ENCODE measurements around the gene RYR3.

RYR3 gene

DNA sequence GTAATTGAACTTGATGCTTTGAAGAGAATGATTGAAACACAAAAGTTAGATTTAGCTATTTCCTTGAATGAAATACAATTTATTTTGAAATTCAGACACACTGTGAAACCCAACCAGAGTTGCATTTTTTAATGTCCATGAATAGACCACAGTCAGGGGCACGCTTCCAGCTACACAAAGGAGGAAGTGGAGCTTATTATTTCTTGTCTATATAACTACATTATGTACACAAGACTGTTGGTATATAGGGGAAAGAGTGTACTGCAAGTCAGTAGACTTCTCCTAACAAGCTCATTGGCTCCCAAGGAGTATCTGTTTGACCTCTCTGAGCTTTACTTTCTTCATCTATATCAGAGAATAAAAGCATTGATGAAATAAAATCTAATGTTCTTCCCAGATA is 326.2 kb downstream of the RYR3 start:
- H3K27me3 Mint-ChIP-seq = peaks cover 39% of the 10 kb centered on the region
- no peaks in the 10 kb centered on the region for H3K36me3 Mint-ChIP-seq (ENCODE audit: insufficient read depth)
- ATAC-seq (replicated peaks; ENCODE audit: extremely low read depth, poor library complexity, severe bottlenecking) (no peak), DNase-seq (ENCODE audit: low spot score in 2 of 2) (no peak)
- H3K9me3 Mint-ChIP-seq = no peaks in the 10 kb centered on the region
- H3K4me1 Mint-ChIP-seq = no peaks in the 10 kb centered on the region
- no peak overlapping the region for H3K4me3 Mint-ChIP-seq
- H3K27ac Mint-ChIP-seq (ENCODE audit: low read depth) = no peak overlapping the region

DNA sequence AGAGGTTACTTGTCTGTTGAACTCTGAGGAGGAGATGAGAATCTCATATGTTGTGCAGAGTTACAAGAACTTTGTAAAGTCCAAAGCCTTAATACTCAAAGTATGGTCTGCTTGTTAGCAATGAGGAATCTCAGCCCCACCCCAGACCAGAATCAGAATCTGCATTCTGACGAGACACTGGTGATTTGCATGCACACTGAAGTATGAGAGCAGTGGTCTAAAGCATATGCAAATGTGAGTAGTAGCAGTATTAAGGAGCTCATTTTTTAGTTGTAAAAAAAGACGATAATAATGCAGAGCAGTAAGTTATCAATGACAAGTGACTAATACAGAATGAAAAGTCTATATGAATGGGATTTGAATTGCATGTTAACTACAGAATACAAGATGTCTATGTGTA is 327.7 kb downstream of the RYR3 start:
- Mint-ChIP-seq H3K4me3 (no peak overlapping the region), H3K4me1 (no peaks in the 10 kb centered on the region), H3K36me3 (ENCODE audit: insufficient read depth) (no peaks in the 10 kb centered on the region), H3K9me3 (no peaks in the 10 kb centered on the region), H3K27me3 (peaks cover 48% of the 10 kb centered on the region), H3K27ac (ENCODE audit: low read depth) (no peak overlapping the region)
- ATAC-seq (replicated peaks; ENCODE audit: extremely low read depth, poor library complexity, severe bottlenecking) = no peak
- DNase-seq (ENCODE audit: low spot score in 2 of 2) = no peak

DNA sequence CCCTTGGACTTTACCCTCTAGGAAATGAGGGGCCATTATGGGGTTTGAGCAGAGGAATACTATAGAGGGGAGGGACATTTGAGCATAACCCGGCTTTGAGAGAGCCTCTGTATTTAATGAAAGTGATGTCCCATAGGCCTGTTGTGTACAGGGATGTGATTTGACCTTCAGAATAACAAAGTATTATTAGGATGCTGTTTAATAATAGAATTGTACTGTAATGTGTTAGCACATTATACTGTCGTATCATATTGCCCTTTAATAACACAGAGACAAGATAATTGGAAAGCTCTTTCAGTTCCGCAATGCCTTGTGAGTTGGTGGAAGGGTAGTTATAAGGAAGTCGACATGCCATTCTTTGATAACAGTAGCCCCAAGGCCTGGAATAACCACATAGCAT is 328.3 kb downstream of the RYR3 start:
- no peak overlapping the region for H3K27ac Mint-ChIP-seq (ENCODE audit: low read depth)

DNA sequence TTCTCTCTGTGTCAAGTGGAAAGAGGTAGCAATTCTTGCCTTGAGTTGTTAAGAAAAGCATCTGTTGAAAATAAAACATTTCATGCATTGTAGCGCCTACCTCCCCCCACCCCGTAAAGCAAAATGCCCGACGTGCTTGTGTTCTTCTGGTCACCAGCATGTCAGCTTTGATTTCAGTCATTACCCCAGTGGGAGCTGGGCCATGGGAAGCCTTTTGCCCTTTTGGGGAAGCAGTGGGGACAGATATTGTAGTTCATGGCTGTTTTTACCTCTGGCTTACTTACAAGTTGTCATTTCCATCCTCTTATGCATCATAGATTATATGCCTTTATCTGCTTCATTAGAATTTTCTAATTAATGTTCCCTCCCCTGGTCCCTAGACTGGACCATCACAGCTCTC is 328.7 kb downstream of the RYR3 start:
- no peaks in the 10 kb centered on the region for H3K36me3 Mint-ChIP-seq (ENCODE audit: insufficient read depth)
- no peak for ATAC-seq (replicated peaks; ENCODE audit: extremely low read depth, poor library complexity, severe bottlenecking)
- no peaks in the 10 kb centered on the region for H3K9me3 Mint-ChIP-seq
- peaks cover 52% of the 10 kb centered on the region for H3K27me3 Mint-ChIP-seq
- H3K27ac Mint-ChIP-seq (ENCODE audit: low read depth) = no peak overlapping the region
- no peaks in the 10 kb centered on the region for H3K4me1 Mint-ChIP-seq
- no peak for DNase-seq (ENCODE audit: low spot score in 2 of 2)
- no peak overlapping the region for H3K4me3 Mint-ChIP-seq

More for the DNA sequence above, 328.3 kb downstream of the RYR3 start:
- H3K9me3 Mint-ChIP-seq = no peaks in the 10 kb centered on the region
- H3K4me3 Mint-ChIP-seq = no peak overlapping the region
- H3K4me1 Mint-ChIP-seq = no peaks in the 10 kb centered on the region
- no peaks in the 10 kb centered on the region for H3K36me3 Mint-ChIP-seq (ENCODE audit: insufficient read depth)
- DNase-seq (ENCODE audit: low spot score in 2 of 2) (no peak), ATAC-seq (replicated peaks; ENCODE audit: extremely low read depth, poor library complexity, severe bottlenecking) (no peak)
- H3K27me3 Mint-ChIP-seq = peaks cover 52% of the 10 kb centered on the region

DNA sequence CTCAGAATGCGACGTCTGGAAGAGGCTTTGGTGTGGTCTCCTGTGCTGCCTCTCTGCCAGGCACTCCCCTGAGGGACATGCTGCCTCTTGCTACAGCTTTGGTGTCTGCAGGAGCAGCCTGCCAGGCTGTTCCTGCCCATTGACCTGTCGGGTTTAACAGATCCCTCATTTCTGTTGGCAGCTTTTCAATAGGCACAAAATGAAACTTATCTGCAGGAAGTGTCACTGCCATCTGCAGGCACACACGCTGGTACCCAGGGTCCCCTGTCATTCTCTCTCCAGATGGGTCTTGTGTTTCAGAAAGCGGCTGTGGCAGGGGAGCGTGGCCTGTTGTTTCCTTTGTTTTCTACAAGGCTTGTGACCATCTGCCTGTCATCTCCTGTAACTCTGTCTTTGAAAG is 329.2 kb downstream of the RYR3 start:
- DNase-seq (ENCODE audit: low spot score in 2 of 2) = no peak
- H3K4me3 Mint-ChIP-seq = no peak overlapping the region

DNA sequence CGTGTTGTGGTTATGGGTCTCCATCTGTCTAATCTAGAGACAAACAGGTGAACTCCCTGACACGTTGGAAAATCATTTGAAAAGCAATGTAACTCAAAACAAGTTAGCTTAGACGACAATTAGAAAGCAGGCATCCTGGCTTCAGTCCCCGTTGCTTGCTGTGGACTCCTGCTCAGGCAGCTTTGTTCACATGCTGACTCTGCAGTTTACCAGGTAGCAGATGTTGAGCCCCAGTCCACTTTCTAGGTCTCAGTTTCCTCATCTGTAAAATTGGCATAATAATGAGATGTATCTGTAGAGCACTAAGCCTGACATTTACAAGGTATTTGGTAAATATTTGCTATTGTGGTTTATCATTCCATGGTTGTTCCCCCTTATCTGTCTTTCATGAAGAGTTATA is 330.3 kb downstream of the RYR3 start:
- H3K4me3 Mint-ChIP-seq = no peak overlapping the region
- H3K27ac Mint-ChIP-seq (ENCODE audit: low read depth) = no peak overlapping the region
- H3K27me3 Mint-ChIP-seq = peaks cover 49% of the 10 kb centered on the region
- ATAC-seq (replicated peaks; ENCODE audit: extremely low read depth, poor library complexity, severe bottlenecking) (no peak), DNase-seq (ENCODE audit: low spot score in 2 of 2) (no peak)
- no peaks in the 10 kb centered on the region for H3K9me3 Mint-ChIP-seq
- no peaks in the 10 kb centered on the region for H3K36me3 Mint-ChIP-seq (ENCODE audit: insufficient read depth)
- H3K4me1 Mint-ChIP-seq = no peaks in the 10 kb centered on the region

More for the DNA sequence above, 329.2 kb downstream of the RYR3 start:
- H3K27me3 Mint-ChIP-seq = peaks cover 52% of the 10 kb centered on the region
- no peak for ATAC-seq (replicated peaks; ENCODE audit: extremely low read depth, poor library complexity, severe bottlenecking)
- H3K27ac Mint-ChIP-seq (ENCODE audit: low read depth) = no peak overlapping the region
- H3K4me1 Mint-ChIP-seq = no peaks in the 10 kb centered on the region
- H3K9me3 Mint-ChIP-seq = no peaks in the 10 kb centered on the region
- no peaks in the 10 kb centered on the region for H3K36me3 Mint-ChIP-seq (ENCODE audit: insufficient read depth)

DNA sequence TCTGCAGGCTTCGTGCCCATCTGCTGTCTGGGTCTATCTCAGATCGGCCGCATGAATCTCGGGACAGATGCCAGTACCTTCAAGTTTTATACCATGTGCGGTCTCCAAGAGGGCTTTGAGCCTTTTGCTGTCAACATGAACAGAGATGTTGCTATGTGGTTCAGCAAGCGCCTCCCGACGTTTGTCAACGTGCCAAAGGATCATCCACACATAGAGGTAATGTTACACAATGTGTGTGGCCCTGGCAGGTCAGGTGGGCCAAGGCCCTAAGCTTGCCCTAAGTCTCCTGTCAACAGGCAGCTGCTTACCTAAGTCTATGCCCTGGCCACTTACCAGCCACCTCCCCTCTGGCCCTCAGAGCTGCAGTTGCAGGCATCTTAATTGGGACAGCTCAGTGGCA is 333.5 kb downstream of the RYR3 start:
- Mint-ChIP-seq H3K27me3 (peaks cover 69% of the 10 kb centered on the region), H3K27ac (ENCODE audit: low read depth) (no peak overlapping the region), H3K9me3 (no peaks in the 10 kb centered on the region), H3K36me3 (ENCODE audit: insufficient read depth) (no peaks in the 10 kb centered on the region), H3K4me3 (no peak overlapping the region), H3K4me1 (no peaks in the 10 kb centered on the region)
- ATAC-seq (replicated peaks; ENCODE audit: extremely low read depth, poor library complexity, severe bottlenecking) (no peak), DNase-seq (ENCODE audit: low spot score in 2 of 2) (no peak)

DNA sequence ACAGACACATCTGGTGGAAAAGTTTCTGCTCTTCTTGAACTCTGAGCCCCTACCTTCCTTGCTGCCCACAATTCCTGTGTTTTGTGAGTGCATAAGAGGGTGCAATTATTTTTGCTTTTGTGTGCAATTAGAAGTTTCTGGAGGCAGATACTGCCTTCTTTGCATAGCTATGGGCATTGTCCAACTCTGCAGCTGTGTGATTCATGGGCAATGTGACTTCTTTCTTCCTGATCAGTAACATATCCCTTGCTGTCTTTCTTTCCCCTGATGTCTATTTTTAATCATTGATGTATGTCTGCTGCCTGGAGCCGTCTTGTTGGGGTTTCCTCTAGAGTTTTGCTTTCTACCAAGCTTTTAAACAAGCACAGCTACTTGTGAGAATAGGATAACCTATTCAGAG is 336.0 kb downstream of the RYR3 start:
- no peak for DNase-seq (ENCODE audit: low spot score in 2 of 2)
- no peaks in the 10 kb centered on the region for H3K9me3 Mint-ChIP-seq
- no peak overlapping the region for H3K4me3 Mint-ChIP-seq
- H3K27ac Mint-ChIP-seq (ENCODE audit: low read depth) = no peak overlapping the region
- H3K36me3 Mint-ChIP-seq (ENCODE audit: insufficient read depth) = no peaks in the 10 kb centered on the region
- H3K4me1 Mint-ChIP-seq = no peaks in the 10 kb centered on the region
- peaks cover 54% of the 10 kb centered on the region for H3K27me3 Mint-ChIP-seq
- no peak for ATAC-seq (replicated peaks; ENCODE audit: extremely low read depth, poor library complexity, severe bottlenecking)

DNA sequence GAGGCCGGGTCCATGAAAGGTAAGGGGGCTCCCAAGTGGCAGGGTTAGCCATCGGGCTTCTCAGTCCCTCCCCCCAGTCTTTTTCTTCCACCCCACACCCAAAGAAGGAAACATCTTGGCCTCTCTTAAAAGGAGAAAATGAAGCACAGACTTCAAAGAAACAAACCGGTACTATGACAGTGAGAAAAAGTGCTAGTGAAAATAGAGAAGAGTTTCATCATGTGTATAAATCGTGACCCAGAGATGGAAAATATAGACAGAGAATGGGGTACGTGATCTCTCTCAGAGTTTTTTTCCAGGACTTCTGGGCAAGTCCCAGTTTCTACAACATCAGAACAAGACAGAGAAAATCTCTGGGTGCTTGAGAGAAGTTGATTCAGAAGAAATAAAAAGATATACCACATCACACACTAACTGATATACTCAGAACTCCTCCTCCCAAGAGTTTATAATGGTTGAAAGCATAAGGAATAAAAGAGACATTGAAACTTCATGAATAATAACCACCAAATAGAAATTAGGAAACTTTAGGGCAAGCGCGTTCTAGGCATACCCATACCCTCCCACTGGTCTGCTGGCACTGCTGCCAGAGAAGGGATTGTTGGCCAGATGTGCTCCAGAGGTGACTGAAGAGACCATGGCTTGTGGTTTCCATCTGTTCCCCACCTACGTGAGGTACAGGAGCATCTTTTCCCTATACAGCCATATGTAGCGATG is 338.6 kb downstream of the RYR3 start:
- H3K4me3 Mint-ChIP-seq = no peak overlapping the region
- no peak overlapping the region for H3K27ac Mint-ChIP-seq (ENCODE audit: low read depth)
- no peaks in the 10 kb centered on the region for H3K9me3 Mint-ChIP-seq
- peaks cover 33% of the 10 kb centered on the region for H3K27me3 Mint-ChIP-seq
- no peak for ATAC-seq (replicated peaks; ENCODE audit: extremely low read depth, poor library complexity, severe bottlenecking)
- DNase-seq (ENCODE audit: low spot score in 2 of 2) = no peak
- H3K4me1 Mint-ChIP-seq = no peaks in the 10 kb centered on the region
- no peaks in the 10 kb centered on the region for H3K36me3 Mint-ChIP-seq (ENCODE audit: insufficient read depth)

DNA sequence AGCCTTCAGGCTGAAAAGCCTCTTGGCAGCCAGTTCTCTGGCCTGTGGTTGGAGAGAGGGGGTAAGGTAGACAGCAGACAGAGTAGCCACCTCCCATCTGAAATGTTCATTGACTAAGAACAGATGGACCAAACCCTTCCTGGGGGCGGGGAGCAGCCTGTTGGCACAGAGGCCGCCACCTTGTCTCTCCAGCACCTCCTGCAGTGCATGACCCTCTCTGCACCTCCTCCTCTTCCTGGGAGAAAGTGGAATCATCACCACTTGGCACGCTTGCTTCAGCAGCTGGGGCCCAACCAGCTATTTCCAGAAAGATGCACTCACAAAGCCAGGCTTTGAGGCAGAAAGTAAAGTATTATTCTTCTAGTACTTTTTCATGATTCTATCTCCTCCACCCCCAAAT is 344.1 kb downstream of the RYR3 start:
- Mint-ChIP-seq H3K4me3 (no peak overlapping the region), H3K27me3 (no peaks in the 10 kb centered on the region), H3K4me1 (no peaks in the 10 kb centered on the region), H3K27ac (ENCODE audit: low read depth) (no peak overlapping the region), H3K9me3 (no peaks in the 10 kb centered on the region), H3K36me3 (ENCODE audit: insufficient read depth) (no peaks in the 10 kb centered on the region)
- no peak for ATAC-seq (replicated peaks; ENCODE audit: extremely low read depth, poor library complexity, severe bottlenecking)
- no peak for DNase-seq (ENCODE audit: low spot score in 2 of 2)

DNA sequence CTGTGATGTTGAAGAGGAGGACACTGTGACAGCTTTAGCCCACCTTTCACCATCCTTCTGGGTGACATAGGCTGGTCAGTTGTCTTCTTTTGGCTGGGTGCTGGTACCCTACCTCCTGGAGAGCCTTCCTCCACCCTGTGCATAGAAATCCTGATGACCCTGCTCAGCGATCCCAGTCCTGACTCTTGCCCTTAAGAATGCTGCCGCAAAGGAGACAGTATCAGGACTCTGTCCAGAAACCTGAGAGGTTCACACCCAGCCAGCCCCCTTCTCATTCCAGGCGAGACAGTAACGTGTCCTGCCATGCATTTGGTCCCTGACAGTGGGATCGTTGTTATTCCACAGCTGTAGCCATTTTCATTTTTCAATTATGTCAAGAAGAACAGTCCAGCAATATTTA is 344.7 kb downstream of the RYR3 start:
- H3K4me1 Mint-ChIP-seq = no peaks in the 10 kb centered on the region
- H3K36me3 Mint-ChIP-seq (ENCODE audit: insufficient read depth) = no peaks in the 10 kb centered on the region
- DNase-seq (ENCODE audit: low spot score in 2 of 2) (no peak), ATAC-seq (replicated peaks; ENCODE audit: extremely low read depth, poor library complexity, severe bottlenecking) (no peak)
- H3K4me3 Mint-ChIP-seq = no peak overlapping the region
- H3K9me3 Mint-ChIP-seq = no peaks in the 10 kb centered on the region
- H3K27ac Mint-ChIP-seq (ENCODE audit: low read depth) = no peak overlapping the region
- no peaks in the 10 kb centered on the region for H3K27me3 Mint-ChIP-seq

DNA sequence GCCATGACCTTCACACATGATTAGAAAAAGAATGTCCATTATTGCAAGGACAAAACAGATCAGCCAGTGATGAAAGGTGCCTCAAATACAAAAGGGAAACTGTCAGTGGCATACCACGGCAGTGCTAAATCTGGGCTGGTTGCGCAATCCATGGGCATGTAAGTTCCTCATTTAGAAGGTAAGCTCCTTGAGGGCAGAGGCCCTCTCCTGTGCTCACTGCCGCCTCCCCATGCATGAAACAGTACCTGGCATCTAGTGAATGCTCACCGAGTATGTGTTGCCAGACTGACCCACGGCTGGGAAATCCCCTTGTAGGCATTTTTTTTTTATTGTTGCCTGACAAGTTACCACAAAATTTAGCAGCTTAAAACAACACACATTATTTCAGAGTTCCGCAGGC is 345.4 kb downstream of the RYR3 start:
- Mint-ChIP-seq H3K36me3 (ENCODE audit: insufficient read depth) (no peaks in the 10 kb centered on the region), H3K9me3 (no peaks in the 10 kb centered on the region), H3K27ac (ENCODE audit: low read depth) (no peak overlapping the region), H3K27me3 (no peaks in the 10 kb centered on the region), H3K4me1 (no peaks in the 10 kb centered on the region), H3K4me3 (no peak overlapping the region)
- no peak for ATAC-seq (replicated peaks; ENCODE audit: extremely low read depth, poor library complexity, severe bottlenecking)
- no peak for DNase-seq (ENCODE audit: low spot score in 2 of 2)

DNA sequence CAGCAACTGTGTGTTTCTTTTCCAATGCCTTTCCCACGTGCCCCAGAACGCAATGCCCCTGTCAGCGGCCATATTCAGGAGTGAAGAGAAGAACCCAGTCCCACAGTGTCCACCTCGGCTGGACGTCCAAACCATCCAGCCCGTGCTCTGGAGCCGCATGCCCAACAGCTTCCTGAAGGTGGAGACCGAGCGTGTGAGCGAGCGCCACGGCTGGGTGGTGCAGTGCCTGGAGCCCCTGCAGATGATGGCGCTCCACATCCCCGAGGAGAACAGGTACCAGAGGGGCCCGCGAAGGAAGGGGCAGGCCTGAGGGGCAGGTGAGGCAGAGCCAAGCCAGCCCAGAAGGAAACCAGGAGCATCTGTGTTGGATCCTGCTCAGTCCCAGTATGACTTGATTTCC is 349.4 kb downstream of the RYR3 start:
- H3K36me3 Mint-ChIP-seq (ENCODE audit: insufficient read depth) = no peaks in the 10 kb centered on the region

More for the DNA sequence above, 349.4 kb downstream of the RYR3 start:
- Mint-ChIP-seq H3K9me3 (no peaks in the 10 kb centered on the region), H3K27ac (ENCODE audit: low read depth) (no peak overlapping the region), H3K4me3 (no peak overlapping the region), H3K4me1 (no peaks in the 10 kb centered on the region), H3K27me3 (peaks cover 12% of the 10 kb centered on the region)
- no peak for DNase-seq (ENCODE audit: low spot score in 2 of 2)
- ATAC-seq (replicated peaks; ENCODE audit: extremely low read depth, poor library complexity, severe bottlenecking) = no peak

Measured in central memory CD8-positive, alpha-beta T cell (primary cell).